ENCODE results near the gene ODAPH. TPM values are rescaled to one million over a fixed set of nuclear protein-coding genes. Genes with fewer than 3 reads are reported as not detected.
"Not testable (repeated sequence)": the region's sequence is repeated elsewhere in the genome, so short reads cannot be mapped to it uniquely, and the experiment has no call there.

ODAPH gene, protein sequence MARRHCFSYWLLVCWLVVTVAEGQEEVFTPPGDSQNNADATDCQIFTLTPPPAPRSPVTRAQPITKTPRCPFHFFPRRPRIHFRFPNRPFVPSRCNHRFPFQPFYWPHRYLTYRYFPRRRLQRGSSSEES
- total RNA-seq, result not detected
- long read RNA-seq, result 0 reads

DNA sequence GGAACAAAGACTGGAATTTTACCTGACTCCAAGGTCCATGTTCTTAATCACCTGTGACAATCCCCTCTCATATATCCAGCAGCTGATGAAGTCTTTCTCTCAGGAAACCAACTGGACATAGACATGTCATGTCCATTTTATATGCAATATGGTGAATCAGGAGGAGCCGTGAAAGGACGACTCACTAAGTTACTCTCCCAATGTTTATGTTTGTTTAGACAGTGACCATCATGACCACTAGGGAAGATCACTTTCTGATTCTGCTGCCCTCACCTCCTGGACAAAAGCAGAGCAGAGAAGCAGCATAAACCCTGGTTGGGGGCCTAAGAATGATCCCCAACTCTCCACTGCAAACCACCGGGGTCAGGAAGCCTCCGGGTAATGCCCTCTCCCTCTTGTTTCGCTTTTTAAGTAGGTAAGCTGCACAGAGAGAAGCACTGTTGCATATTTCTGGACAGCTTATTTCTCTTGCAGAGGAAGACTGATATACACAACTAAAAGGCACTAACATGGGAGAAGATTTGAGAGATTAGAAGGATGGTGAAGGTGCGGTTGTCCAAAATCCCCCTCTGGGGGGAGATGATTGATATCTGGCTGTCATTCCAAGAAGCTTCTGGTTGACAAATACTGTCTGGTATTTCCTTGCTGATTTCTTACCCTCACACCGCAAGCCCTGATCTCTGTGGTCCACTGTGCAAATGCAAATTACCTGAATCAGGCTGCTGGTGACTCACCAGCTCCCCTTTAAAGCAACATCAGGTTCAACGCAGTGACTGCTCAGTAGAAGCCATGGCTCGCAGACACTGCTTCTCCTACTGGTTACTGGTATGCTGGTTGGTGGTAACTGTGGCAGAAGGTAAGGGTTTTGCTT, at the start of gene ODAPH:
ODAPH (plus strand) TSS at position 773 of the 871 bp plus-strand sequence; CDS start at position 790, 17 bp downstream.
- intact Hi-C loops (cut with DNase I, micrococcal nuclease), result no loop called here
- DNase-seq (no peak), ATAC-seq (no peak)

DNA sequence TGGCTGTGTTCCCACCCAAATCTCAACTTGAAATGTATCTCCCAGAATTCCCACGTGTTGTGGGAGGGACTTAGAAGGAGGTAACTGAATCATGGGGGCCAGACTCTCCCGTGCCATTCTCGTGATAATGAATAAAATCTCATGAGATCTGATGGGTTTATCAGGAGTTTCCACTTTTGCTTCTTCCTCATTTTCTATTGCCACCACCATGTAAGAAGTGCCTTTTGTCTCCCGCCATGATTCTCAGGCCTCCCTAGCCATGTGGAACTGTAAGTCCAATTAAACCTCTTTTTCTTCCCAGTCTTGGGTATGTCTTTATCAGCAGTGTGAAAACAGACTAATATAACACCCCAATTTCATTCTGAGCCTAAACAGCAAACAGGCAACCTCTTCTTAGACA, 46.3 kb upstream of the ODAPH start:
- intact Hi-C loops (cut with DNase I, micrococcal nuclease); DNase-seq; ATAC-seq: not testable (repeated sequence)

DNA sequence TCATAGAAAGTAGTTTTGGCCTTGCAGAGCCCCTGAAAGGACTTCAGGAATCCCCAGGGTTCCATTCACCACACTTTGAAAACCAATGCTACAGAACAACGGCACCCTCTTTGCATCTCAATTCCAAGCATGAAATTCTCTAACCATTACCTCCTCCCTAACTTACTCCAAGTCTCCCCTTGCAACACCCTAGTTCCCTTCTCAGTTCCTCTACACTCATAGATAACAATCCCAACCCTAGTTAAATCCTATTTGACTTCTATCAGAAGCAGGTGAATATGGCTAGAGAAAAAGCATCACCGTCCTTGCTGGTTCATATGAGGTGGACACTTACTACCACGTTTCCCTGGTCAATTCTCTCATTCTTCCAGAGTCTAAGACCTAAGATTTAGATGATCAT, 44.0 kb upstream of the ODAPH start:
- ATAC-seq (no peak), DNase-seq (no peak)
- intact Hi-C loops (cut with DNase I, micrococcal nuclease), result no loop called here

DNA sequence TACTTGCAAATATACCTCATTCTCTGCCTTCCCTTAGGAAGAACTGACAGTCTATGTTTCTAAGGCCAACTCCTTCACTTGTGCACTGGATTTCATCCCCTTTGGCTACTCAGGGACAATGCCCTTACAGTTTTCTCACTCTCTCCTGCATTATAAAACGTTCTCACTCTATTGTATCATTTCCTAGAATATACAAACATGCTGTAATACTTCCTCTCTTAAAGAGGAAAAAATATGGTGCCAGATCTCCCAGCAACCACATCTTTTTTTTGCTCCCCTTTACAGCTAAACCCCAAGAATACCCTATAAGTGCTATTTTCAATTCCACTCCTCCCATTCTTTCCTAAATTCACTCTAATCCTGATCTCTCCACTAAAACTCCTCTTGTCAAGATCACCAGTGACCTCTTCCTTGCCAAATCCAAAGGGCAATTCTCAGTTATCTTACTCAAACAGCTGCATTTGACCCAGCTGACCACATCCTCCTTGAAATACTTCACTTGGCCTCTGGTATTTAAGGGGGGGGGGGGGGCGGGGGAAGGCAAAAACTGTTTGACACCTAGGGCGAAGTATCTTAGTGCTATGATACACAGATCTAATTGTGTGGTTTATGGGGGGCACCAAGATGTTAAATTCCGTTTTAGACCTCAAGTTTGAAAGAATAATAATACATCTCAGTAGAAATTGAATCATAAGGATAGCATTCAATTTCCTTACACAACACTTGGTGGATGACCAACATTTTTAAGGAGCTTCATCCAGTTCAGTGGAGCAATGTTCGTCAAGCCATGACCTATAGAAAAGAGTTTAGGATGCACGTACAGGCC, 43.3 kb upstream of the ODAPH start:
- ATAC-seq (no peak), DNase-seq (no peak)
- intact Hi-C loops (cut with DNase I, micrococcal nuclease), result no loop called here

DNA sequence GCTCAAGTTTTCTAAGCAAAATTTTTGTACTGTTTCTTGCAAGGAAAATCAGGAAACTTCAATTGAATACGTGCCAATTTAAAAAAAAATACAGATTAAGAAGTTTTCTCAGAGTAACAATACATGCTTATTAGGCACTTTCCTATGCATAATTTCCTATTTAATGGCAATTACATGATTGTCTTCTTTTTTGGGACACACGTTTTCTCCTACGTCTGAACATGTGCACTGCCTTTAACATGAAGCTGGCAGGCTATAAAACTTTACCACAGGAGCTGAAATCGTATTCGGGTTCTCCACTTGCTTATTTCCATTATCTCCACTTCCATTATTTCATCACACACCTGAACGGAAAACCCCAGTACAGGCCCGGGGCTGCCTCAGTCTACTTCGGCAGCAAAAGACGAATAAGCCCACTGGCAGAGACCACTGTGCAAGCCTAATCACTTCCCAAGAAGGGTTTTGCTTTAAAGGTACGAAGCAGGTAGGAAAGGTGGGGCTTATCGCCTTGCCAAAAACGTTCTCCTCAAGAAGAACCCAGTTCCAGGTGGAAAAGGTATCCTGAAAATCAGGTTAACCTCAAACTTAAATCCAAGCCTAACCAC, 42.2 kb upstream of the ODAPH start:
- DNase-seq (no peak), ATAC-seq (peak; percentile 5)
- intact Hi-C loops (cut with DNase I, micrococcal nuclease), result no loop called here

DNA sequence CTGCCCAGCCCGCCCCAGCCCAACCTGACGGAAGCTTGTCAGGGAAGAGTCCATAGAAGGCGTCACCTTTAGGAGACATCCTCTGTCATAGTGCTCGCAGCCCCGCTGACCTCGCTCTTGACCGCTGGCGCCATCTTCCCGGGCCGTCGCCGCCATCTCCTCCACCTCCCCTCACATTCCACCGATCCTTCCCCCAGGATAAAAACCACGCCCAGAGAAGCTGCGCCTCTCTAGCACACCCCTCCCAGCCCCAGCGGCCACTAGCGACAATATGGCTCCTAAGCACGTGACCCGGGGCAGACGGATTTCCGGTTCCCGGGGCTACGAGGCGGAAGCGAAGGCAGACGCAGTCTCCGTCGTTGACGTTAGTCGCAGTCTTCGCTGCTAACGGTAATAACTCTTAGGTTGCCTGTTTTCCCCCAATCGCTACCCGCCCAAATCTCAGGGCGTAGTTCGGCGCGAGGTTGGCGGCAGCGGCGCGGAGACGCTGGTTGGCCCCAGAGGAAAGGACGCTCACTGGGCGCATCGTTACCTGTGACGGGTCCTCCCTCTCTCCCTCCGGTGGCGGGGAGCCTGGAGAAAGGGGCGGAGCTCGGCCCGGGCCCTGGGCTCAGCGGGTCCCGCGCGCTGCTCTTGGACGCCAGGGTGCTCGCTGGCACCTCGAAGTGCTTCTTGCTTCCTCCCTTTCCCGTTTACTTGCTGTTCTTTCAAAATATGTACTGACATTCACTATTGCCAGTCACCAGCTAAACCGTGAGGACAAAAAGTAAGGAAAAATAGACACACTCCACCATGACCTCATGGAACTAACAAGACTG, 41.5 kb upstream of the ODAPH start, which contains the start of the genes RCHY1 and THAP6:
RCHY1 (minus strand) TSS at position 273 of the 818 bp plus-strand sequence; CDS start at position 156, 117 bp downstream.
THAP6 (plus strand) TSS at position 343 of the 818 bp plus-strand sequence. CDS start 980 bp downstream, outside the sequence.
- DNase-seq (peak; percentile 96 to 98), ATAC-seq (peak; percentile 91)
- intact Hi-C loops (cut with DNase I, micrococcal nuclease), result no loop called here

DNA sequence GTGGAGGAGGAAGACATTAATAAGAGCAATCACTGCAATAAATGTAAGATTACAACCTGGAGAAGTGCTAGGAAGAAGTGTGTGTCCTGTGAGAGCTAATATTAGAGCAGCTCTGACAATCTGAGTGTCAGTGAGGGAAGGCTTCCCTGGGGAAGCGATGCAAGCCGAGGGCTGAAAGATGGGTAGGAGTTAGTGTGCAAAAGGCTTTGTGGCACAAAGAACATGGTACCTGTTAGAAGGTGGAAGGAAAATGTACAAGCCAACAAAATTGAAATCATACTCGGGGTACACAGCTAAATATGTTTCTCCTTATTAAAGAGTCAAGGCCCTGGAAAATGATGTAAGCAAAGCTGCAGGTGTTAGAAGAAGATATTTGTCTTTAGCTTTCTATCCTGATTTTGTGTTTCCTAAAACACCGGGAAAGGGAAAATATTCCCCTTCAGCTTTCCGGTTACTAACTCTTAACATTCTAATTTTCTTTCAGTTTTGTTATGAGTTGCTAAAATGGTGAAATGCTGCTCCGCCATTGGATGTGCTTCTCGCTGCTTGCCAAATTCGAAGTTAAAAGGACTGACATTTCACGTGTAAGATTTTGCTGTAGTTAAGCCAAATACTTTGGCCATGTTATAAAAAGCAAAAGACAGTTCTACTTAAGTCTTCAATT, 40.8 kb upstream of the ODAPH start:
- DNase-seq, result peak in 1 of 2 donors; percentile 15
- ATAC-seq, result peak; percentile 18
- intact Hi-C loops (cut with DNase I, micrococcal nuclease), result no loop called here

DNA sequence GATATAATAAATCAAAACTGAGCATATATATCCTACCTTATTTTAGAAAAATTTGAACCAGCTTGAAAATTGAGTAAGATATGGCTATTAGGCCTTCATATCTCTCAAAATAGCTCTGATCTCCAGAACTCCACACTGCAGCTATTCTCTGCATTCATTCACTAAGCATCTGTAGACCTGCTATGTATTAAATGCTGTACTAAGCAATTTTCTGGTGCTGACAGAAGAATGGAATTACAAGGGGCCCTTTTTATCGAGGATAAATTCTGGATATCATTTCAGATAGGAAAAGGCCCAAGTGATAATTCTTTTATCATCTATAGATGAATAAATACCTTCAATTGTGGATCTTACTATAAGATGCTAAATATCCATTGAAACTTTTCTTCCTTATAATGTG, 39.7 kb upstream of the ODAPH start:
- DNase-seq, result no peak
- ATAC-seq, result no peak
- intact Hi-C loops (cut with DNase I, micrococcal nuclease), result no loop called here

DNA sequence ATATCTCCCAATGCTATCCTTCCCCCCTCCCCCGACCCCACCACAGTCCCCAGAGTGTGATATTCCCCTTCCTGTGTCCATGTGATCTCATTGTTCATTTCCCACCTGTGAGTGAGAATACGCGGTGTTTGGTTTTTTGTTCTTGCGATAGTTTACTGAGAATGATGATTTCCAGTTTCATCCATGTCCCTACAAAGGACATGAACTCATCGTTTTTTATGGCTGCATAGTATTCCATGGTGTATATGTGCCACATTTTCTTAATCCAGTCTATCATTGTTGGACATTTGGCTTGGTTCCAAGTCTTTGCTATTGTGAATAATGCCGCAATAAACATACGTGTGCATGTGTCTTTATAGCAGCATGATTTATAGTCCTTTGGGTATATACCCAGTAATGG, 36.4 kb upstream of the ODAPH start:
- intact Hi-C loops (cut with DNase I, micrococcal nuclease); ATAC-seq; DNase-seq: not testable (repeated sequence)

DNA sequence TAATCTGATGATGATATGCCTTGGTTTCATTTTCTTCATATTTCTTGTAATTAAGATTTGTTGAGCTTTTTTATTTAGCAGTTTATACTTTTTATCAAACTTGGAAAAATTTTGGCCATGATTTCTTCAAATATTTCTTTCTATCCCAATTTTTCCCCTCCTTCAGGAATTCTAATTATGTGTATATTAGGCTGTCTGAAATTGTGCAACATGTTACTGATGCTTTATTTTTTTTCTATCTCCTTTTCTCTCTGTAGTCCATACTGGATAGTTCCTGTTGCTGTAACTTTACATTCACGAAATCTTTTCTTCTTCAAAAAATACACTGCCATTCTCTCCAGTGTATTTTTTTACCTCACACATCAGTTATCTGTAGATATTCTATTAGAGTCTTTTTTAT, 30.8 kb upstream of the ODAPH start:
- DNase-seq, result no peak
- no peak for ATAC-seq
- intact Hi-C loops (cut with DNase I, micrococcal nuclease), result no loop called here

DNA sequence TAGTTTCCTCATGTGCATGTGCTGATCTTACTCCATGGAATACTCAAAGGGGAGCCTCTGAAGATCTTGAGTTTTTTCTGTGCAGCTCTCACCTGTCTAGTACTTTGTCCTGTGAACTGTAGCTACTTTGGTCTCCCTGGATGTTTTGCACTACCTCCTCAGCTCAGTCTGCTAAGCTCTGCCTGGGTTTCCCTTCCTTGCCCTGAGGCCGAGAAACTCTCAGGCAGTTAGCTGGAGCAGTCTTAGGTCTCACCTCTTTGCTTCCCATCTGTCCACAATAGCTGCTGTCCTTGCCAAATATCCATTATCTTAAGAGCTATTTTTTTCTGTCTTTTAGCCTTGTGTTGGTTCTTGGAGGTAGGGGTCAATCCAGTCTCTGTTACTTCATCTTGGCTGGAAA, 30.0 kb upstream of the ODAPH start:
- DNase-seq, result no peak
- intact Hi-C loops (cut with DNase I, micrococcal nuclease), result no loop called here
- no peak for ATAC-seq

DNA sequence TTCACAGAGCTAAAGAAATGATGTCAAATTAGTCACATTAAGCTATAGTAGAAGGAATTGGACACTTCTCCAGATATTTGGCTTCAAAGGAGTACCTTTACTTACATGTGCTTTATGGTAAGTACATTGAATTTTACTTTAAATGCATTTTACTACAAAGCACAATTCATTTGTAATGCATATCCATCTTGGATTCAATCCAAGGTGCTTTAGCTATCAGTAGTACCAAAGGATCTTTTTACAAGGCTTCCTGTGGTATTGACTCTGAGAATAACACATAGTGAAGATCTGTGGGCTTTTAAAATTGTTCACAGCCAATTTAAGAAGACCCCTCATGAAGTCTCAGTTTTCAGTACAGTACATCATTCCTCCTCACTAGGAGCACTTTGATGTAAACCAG, 28.4 kb upstream of the ODAPH start:
- intact Hi-C loops (cut with DNase I, micrococcal nuclease), result no loop called here
- ATAC-seq (no peak), DNase-seq (no peak)

DNA sequence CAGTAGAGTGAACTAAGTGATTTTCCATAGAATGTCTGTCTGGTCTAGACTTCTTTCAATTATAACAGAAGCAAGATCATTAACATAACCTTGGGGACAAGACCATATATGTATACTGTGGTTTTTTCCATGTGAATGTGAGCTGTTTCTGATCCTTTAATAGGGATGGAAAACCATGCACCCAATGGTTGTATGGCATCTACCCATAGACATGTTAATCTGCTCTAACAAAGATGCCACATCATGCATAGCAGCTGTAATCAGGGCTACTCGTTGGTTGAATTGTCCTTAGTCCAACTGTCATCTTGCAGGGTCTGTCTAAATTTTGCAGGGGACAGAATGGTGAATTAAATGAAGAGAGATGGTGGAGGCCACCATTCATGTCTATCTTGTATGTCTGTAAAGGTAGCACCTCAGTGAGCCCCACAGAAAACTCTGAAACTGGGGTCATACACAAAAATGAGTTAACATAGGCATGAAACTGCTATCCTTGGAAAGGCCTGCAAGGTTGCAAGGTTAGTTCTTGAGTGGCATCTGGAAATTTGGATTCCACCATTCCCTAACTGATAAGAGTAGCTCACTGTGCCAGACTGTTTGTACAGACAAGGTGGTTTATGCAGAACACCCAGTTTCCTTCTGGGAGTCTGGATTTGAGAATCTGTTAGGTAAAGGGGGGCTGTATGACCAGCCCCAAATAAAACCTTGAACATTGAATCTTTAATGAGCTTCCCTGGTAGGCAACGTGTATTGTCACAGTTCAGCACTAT, 25.1 kb upstream of the ODAPH start:
- intact Hi-C loops (cut with DNase I, micrococcal nuclease), result no loop called here

DNA sequence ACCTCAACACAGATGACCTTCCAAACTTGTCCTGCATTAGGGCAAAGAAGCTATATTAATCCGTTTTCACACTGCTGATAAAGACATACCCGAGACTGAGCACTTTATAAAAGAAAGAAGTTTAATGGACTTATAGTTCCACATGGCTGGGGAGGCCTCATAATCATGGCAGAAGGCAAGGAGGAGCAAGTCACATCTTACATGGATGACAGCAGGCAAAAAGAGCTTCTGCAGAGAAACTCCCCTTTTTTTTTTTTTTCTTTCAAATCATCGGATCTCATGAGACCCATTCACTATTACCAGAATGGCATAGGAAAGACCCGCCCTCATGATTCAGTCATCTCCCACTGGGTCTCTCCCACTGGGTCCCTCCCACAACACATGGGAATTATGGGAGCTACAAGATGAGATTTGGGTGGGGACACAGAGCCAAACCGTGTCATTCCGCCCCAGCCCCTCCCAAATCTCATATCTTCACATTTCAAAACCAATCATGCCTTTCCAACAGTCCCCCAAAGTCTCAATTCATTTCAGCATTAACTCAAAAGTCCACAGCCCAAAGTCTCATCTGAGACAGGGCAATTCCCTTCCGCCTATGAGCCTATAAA, 24.2 kb upstream of the ODAPH start:
- ATAC-seq; DNase-seq; intact Hi-C loops (cut with DNase I, micrococcal nuclease): not testable (repeated sequence)

More for the DNA sequence above, 25.1 kb upstream of the ODAPH start:
- ATAC-seq (no peak), DNase-seq (no peak)

DNA sequence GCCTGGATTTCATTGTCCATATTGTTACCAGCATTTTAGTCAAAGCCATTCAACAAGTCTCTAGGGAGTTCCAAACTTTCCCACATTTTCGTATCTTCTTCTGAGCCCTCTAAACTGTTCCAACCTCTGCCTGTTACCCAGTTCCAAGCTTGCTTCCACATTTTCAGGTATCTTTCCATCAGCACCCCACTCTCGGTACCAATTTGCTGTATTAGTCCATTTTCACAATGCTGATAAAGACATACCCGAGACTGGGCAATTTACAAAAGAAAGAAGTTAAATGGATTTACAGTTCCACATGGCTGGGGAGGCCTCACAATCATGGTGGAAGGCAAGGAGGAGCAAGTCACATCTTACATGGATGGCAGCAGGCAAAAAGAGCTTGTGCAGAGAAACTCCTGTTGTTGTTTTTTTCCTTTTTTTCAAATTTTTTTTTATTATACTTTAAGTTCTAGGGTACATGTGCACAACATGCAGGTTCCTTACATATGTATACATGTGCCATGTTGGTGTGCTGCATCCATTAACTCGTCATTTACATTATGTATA, 22.5 kb upstream of the ODAPH start:
- DNase-seq; intact Hi-C loops (cut with DNase I, micrococcal nuclease); ATAC-seq: not testable (repeated sequence)

DNA sequence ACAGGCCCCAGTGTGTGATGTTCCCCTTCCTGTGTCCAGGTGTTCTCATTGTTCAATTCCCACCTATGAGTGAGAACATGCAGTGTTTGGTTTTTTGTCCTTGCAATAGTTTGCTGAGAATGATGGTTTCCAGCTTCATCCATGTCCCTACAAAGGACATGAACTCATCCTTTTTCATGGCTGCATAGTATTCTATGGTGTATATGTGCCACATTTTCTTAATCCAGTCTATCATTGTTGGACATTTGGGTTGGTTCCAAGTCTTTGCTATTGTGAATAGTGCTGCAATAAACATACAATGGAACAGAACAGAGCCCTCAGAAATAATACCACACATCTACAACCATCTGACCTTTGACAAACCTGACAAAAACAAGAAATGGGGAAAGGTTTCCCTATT, 21.9 kb upstream of the ODAPH start:
- intact Hi-C loops (cut with DNase I, micrococcal nuclease); ATAC-seq; DNase-seq: not testable (repeated sequence)

Measured in left colon (tissue), 2 donors.